NT2/D1 (cell line): ENCODE measurements around the gene PKHD1.

ENCODE experiments used
- SUZ12 ChIP-seq: IDR thresholded peaks from 2 replicates; pipeline ENCODE4 v1.6.1; 2011; ENCODE audit not compliant: insufficient read length, insufficient read depth; ENCODE audit errors: extremely low read depth
- ZNF274 ChIP-seq: IDR thresholded peaks from 2 replicates; pipeline ENCODE4 v1.6.1; 2011; ENCODE audit warnings: mild to moderate bottlenecking, low read depth, low read length

DNA sequence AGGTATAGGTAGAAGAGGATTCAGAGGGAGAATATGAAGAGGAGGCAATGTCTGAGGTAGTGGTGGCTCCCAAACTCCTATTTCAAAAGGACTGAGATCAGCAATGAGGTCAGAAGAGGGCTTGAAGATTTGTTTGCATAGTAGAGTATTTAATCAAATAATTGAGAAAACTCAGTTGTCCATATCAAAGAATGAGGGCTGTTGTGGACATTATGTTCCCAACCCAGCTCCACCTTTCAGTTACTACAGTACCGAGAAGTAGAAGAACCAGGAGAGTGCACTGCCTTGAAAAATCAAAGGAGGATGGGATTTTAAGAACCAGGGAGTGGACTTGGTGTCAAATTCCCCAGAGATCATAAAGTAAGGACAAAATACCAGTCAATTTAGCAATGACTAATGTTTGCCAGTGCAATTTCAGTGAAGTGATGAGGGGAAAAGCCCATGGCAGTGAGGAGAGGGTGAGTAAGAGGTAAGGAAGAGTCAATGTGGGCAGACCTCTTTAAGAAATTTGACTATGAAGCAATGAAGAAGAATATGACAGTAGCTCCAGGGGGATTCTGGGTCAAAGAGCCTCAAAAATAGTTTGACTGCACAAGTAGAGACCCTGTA is 382.4 kb downstream of the PKHD1 start:
- no peak for TF ChIP-seq SUZ12
- no peak for TF ChIP-seq ZNF274
